GM18502 (cell line): ENCODE measurements around the gene SLC25A20.
A peak's percentile ranks its signal among the peaks of the same experiment; 100 is the strongest.
"Not testable (repeated sequence)": the region's sequence is repeated elsewhere in the genome, so short reads cannot be mapped to it uniquely, and the experiment has no call there.

ENCODE experiments used
- ATAC-seq: cut with Tn5 transposase; IDR thresholded peaks from one replicate; pipeline ENCODE4 v1.9.1; 2021; ENCODE audit warnings: mild to moderate bottlenecking; ENCODE audit not compliant: unreplicated experiment, poor library complexity

SLC25A20 gene

DNA sequence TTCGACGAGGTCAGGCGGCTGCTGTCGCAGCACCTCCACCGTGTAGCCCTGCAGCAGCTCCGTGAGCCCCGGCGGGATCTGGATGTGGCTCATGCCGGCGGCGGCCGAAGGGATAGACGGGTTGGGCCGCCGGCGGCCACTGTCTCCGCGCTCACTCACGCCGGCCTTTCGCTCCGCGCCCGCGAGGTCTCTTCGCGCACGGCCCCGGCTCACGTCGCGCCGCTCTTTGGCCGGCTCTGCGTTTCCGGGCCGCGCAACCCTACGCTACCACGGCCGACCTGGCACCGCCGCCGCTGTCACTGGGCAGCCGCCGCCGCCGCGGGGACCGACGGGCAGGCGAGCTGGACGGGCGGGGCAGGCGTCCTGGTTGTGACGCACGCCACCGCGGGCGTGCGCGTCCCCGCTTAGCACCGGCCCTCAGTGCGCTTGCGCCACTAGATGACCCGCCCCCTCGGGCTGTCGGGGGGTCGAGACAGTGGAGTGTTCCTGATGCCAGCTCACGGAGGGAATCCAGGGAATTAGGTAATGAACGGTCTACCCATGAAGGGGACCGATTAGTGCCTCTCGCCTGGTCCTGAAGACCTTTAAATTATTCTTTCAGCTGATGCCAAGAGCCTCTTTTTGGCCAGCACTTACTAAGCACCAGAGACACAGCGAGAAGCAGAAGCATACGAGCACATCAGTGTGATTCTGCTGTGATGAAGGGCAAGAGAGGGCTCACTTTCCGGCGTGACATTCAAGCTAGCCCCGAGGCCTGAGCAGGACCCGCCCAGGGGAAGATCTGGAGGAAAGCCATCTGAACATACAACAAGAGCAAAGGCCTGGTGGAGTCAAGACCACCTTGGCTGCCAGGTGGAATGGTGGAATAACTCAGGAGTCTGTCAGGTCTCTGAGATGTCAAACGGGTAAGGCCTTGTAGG lies 50.9 kb downstream of the SLC25A20 start, which contains the start of gene PRKAR2A:
Gene PRKAR2A (minus strand): TSS at position 371 of the 920 bp plus-strand sequence. CDS start 278 bp downstream, at position 93.
- peak; percentile 88 for ATAC-seq

DNA sequence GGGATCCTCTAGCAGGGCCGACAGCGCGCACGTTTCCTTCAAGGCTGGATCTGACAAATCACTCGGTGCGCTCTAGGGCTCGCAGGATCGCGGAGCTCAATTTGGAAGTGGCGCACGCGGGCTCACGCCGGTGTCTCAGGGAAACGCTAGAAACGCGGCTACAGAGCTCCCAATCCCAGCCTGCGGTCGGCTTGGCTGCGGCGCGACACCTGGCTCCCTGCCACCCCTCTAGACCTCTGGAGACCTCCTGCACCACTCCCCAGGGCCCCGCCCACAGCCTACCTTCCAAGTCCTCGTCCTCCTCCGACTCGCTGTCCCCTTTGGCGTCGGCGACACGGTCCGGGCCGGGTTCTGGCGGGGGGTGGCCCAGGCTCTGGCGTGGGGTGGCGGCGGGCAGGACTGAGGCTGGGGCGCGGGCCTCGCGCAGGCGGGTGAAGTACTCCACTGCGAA lies 51.6 kb downstream of the SLC25A20 start:
- peak; percentile 45 for ATAC-seq

DNA sequence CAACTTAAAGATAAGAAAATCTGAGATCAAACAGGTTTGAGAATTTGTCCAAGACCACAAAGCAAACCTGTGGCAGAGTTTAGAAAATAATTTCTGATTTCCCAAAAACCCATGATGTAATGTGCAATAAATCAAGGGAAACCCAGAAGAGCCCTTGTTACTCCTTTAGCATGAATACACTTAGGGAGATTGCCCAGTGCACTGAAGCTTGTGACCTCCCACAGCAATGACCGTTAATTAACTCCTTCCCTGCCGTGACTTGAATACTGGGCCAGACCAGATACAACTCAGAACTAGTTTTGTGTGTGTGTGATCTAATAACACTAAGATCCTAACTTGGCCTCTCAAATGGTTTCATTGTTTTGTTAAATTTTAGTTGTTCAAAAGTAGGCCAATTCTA lies 53.5 kb downstream of the SLC25A20 start:
- ATAC-seq, result no peak

DNA sequence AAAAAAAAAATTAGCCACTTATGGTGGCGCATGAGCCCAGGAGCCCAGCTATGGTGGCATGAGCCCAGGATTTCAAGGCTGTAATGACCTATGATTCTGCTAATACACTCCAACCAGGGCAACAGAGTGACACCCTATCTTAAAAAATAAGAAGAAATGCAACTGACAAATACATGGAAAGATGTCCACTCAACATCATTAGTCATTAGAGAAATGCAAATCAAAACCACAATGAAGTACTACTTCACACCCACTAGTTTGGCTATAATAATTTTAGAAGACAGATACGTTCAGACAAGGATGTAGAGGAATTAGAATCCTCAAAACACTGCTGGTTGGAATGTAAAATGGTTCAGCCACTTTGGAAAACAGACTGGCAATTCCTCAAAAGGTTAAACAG lies 61.5 kb downstream of the SLC25A20 start:
- no peak for ATAC-seq

DNA sequence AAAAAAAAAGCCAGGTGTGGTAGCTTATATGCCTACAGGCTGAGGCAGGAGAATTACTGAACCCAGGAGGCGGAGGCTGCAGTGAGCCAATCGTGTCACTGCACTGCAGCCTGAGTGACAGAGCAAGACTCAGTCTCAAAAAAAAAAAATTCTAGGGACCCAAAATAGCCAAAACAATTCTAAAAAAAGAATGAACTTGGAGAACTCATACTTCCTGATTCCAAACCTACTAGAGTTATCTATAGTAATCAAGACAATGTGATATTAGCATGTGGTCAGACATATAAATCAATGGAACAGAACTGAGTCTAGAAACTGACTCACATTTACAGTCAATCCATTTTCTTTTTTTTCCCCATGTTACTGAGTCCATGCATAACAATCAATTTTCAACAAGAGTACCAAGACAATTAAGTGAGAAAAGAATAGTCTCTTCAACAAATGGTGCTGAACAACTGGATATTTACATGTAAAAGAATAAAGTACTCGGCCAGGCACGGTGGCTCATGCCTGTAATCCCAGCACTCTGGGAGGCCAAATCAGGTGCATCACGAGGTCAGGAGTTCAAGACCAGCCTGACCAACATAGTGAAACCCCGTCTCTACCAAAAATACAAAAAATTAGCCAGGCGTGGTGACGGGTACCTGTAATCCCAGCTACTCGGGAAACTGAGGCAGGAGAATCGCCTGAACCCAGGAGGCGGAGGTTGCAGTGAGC lies 62.9 kb downstream of the SLC25A20 start:
- ATAC-seq, result no peak

DNA sequence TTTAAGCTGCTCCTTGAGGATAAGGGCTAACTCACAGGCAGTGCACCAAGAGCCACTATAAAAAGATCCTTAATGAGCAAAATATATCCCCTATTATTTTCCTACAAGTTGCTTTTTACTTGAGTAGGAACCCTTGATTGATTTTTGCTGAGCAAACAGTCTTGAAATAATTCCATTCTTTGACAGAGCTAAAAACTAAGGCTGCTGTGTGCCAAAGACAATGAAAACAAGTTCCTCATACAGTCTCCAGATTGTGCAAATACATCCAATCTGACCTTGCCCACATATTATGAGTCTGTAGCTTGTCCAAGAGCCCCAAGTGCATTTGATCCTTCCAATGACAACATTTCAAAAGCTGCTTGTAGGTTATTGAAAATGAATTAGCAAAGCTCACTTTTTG lies 66.0 kb downstream of the SLC25A20 start:
- no peak for ATAC-seq

DNA sequence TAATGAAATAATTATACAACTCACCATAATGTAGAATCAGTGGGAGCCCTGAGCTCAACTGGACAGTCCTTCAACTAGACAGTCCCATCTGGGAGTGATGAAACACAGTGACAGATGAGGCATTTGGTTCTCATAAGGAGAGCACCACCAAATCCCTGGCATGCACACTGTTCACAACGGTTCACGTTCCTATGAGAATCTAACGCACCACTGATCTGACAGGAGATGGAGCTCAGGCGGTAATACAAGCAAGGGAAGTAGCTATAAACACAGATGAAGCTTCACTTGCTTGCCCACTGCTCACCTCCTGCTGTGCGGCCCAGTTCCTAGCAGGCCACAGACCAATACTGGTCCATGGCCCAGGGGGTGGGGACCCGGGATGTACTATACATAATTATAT lies 68.0 kb downstream of the SLC25A20 start:
- ATAC-seq, result no peak

DNA sequence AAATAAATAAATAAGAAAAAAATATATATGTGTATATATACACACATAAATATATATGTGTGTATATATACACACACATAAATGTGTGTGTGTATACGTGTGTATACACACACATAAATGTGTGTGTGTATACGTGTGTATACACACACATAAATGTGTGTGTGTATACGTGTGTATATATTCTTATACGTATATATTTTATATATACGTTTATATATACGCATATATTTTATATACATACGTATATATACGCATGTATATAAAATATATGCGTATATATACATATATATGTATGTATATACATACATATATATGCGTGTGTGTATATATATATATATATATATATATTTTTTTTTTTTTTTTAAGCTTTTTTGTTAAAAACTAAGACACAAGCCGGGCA lies 69.2 kb downstream of the SLC25A20 start:
- not testable (repeated sequence) for ATAC-seq

DNA sequence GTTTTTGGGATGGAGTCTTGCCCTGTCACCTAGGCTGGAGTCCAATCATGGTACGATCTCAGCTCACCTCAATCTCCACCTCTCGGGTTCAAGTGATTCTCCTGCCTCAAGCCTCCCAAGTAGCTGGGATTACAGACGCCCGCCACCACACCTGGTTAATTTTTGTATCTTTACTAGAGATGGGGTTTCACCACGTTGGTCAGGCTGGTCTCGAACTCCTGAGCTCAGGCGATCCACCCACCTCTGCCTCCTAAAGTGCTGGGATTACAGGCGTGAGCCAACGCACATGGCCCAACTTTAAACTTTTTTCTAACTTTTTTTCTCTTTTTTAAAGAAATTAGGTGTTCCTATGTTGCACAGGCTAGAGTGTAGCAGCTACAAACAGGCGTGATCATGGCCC lies 70.8 kb downstream of the SLC25A20 start:
- not testable (repeated sequence) for ATAC-seq

DNA sequence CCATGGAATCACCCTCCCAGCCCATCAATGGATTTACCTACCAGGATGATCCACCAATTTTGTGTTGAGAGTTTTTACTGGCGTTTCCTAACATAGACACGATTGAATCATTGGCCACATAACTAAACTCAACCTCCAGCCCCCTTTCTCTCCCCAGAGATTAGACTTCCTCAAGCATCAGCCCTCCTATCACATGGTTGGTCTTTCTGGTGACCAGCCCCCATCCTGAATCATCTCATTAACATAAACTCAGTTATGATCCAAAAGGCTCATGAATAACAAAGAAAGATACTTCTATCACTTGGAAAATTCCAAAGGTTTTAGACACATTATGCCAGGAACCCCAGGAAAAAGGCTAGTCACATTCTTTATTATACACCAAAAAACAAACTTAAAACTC lies 72.2 kb downstream of the SLC25A20 start:
- ATAC-seq, result no peak

DNA sequence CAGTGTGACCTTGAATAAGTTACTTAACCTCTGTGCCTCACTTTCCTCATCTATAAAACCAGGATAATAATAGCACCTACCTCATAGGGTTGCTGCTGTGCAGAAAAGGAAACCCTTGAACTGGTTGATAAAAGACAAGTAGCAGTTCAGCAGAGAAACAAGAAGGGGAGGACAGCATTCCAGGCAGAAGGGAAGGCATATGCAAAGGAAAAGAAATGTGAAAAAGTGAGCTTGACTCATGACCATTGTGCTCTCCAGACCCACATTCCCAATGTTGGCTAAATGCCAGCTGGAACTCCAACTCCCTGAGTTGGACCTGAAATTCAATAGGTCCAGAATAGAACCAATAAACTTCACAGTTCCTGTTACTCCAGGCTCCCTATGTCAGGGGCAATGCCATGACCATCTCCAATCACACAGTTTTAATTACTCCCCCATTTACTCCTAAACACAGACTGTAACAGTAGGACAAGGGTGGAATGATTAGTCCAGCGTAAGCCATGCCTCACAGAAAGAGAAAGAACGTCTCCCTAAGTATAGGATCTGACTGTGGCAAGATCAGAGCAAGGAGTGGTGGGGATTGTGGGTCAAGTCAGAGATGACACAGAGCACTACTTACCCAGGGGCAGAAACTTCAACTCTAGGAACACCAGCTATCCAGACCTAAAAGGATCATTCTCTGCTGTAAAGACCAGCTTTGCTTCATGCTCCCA lies 77.9 kb downstream of the SLC25A20 start:
- no peak for ATAC-seq

DNA sequence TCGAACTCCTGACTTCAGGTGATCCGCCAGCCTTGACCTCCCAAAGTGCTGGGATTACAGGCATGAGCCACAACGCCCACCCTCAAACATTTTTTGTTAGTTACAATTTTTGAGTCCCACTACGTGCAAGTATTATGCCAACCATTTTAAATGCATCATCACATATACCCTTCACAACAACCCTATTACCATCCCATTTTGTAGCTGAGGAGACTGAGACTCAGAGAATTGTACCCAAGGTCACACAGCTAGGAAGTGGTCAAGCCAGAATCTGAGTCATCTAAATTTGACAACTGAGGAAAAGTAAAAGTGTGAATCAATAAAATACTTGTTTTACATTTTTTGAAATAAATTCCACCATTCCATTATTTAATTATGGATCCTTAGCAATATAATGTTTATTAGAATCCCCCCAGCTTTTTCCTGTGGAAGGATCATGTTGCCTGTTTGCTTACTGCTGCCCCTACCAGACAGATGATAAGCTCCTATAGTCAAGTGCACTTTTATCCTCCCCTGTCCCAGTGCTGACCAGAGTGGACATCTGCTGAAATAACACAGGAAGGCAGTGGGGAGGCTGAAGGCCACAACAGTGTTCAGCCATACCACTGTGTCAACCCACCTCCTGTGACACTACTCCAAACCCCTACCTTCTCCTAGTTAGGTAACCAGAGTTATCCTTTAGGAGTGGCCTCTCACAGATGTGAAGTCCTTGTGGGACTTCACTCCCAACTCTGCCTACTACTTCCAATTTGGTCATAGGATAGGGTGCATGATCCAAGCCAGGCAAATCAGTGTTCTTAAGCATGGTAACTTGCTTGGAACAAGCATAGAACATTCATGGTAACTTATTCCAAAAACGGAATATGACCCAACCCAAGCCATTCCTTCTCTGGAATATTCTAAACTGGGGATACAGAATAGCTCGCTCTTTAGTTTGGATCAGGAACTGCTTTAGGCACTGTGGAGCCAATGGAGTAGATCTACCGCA lies 79.2 kb downstream of the SLC25A20 start:
- no peak for ATAC-seq

DNA sequence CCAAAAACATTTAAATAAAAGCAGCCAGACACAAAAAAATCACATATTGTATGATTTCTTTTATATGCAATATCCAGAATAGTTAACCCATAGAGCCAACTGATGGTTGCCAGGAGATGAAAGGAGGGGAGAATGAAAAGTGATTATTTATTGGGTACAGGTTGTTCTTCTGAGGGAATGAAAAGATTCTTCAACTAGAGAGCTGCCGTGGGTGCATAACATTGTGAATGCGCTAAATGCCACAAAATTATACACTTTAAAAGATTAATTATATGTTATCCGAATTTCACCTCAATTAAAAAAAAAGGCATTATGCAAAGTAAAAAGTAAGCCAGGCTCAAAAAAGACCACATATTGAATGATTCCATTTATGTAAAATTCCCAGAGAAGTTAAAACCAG lies 87.2 kb downstream of the SLC25A20 start:
- no peak for ATAC-seq
